HepG2 (cell line): ENCODE results near the gene PSMB8. TPM values are rescaled to one million over a fixed set of nuclear protein-coding genes. Genes with fewer than 3 reads are reported as not detected.

Experiments
- ARID2 ChIP-seq: sonication (generic); formaldehyde crosslinking; IDR thresholded peaks from 2 replicates; pipeline ENCODE4 v1.8.1; 2022; ENCODE audit warnings: mild to moderate bottlenecking, missing genetic modification reagents, borderline replicate concordance
- FIP1L1 ChIP-seq: fragments of 200-400 bp; formaldehyde crosslinking; IDR thresholded peaks from 2 replicates; pipeline ENCODE4 v1.6.1; 2018; ENCODE audit warnings: low read depth, mild to moderate bottlenecking, low read length, moderate library complexity, borderline replicate concordance; ENCODE audit not compliant: insufficient read depth
- GABPA ChIP-seq, 2 experiments: IDR thresholded peaks; 2 replicates each; pipeline ENCODE4 v1.6.1; 2011 to 2016; ENCODE audit warnings: low read depth in 2 of 2, low read length in 1 of 2, missing biosample characterization in 1 of 2, missing genetic modification characterization in 1 of 2
- MBD4 ChIP-seq: IDR thresholded peaks from 2 replicates; pipeline ENCODE4 v1.6.1; 2012; ENCODE audit warnings: low read length, inconsistent platforms, borderline replicate concordance
- NFE2L1 ChIP-seq: sonication (generic); formaldehyde crosslinking; IDR thresholded peaks from 2 replicates; pipeline ENCODE4 v1.4.0; 2020; ENCODE audit warnings: missing genetic modification reagents, mild to moderate bottlenecking, borderline replicate concordance
- NR2C2 ChIP-seq: sonication (generic); formaldehyde crosslinking; IDR thresholded peaks from 2 replicates; pipeline ENCODE4 v1.4.0; 2020; ENCODE audit warnings: missing genetic modification reagents, mild to moderate bottlenecking, moderate library complexity, borderline replicate concordance
- RBM22 ChIP-seq: fragments of 200-400 bp; formaldehyde crosslinking; optimal IDR thresholded peaks from 2 replicates; pipeline ENCODE3; 2017; ENCODE audit warnings: mild to moderate bottlenecking, low read length, moderate library complexity
- STAT5B ChIP-seq: sonication (generic); formaldehyde crosslinking; IDR thresholded peaks from 2 replicates; pipeline ENCODE4 v1.4.0; 2020; ENCODE audit warnings: missing genetic modification reagents
- U2AF2 ChIP-seq: fragments of 200-400 bp; formaldehyde crosslinking; IDR thresholded peaks from 2 replicates; pipeline ENCODE4 v1.6.1; 2017; ENCODE audit warnings: low read depth, mild to moderate bottlenecking, low read length
- ZNF225 ChIP-seq: sonication (generic); formaldehyde crosslinking; IDR thresholded peaks from 2 replicates; pipeline ENCODE4 v1.4.0; 2020; ENCODE audit warnings: mild to moderate bottlenecking, missing genetic modification reagents
- ZNF329 ChIP-seq: sonication (generic); formaldehyde crosslinking; IDR thresholded peaks from 2 replicates; pipeline ENCODE4 v1.9.0; 2021; ENCODE audit warnings: low read depth, mild to moderate bottlenecking, missing genetic modification reagents
- polyA plus RNA-seq, 8 experiments: library from polyadenylated mRNA; depleted of rRNA in 3 of 8; stranded (reverse) in 7 of 8; unstranded in 1 of 8; fragments of >200 nt; fragmentation: Illumina TruSeq in 4 of 8; extraction: Trizol in 4 of 8; gene quantifications; 2 replicates each; pipeline versions ENCODE4 v1.2.1 to v1.2.3, GENCODE V29; 2011 to 2016; ENCODE audit warnings: low read depth in 4 of 8, missing spikeins in 1 of 8, mixed read lengths in 1 of 8; ENCODE audit not compliant: insufficient read depth in 1 of 8
- total RNA-seq, 5 experiments: library from RNA; depleted of rRNA; stranded (reverse); fragments of >200 nt; fragmentation: Illumina TruSeq; extraction: Trizol; gene quantifications; 2 replicates each; pipeline ENCODE4 v1.2.3, GENCODE V29; 2016; ENCODE audit warnings: low read depth in 1 of 5
- TF ChIP-seq, protein P1 (sequence below): sonication (generic); formaldehyde crosslinking; IDR thresholded peaks from 2 replicates; pipeline ENCODE4 v1.5.1; 2020; ENCODE audit warnings: missing genetic modification reagents, mild to moderate bottlenecking, borderline replicate concordance
- TF ChIP-seq, protein P2 (sequence below): IDR thresholded peaks from 2 replicates; pipeline ENCODE4 v1.6.1; 2012; ENCODE audit warnings: inconsistent platforms
- TF ChIP-seq, protein P3 (sequence below): sonication (generic); formaldehyde crosslinking; IDR thresholded peaks from 2 replicates; pipeline ENCODE4 v1.4.0; 2020; ENCODE audit warnings: missing genetic modification reagents
- TF ChIP-seq, protein P4 (sequence below): sonication (generic); formaldehyde crosslinking; IDR thresholded peaks from 2 replicates; pipeline ENCODE4 v1.5.0; 2020; ENCODE audit warnings: missing genetic modification reagents, mild to moderate bottlenecking, borderline replicate concordance
- TF ChIP-seq, protein P5 (sequence below): sonication (generic); formaldehyde crosslinking; IDR thresholded peaks from 2 replicates; pipeline ENCODE4 v1.5.0; 2020; ENCODE audit warnings: missing genetic modification reagents
- TF ChIP-seq, protein P6 (sequence below): sonication (generic); formaldehyde crosslinking; IDR thresholded peaks from 2 replicates; pipeline ENCODE4 v1.4.0; 2020; ENCODE audit warnings: missing genetic modification reagents
- TF ChIP-seq, protein P7 (sequence below): sonication (generic); formaldehyde crosslinking; IDR thresholded peaks from 2 replicates; pipeline ENCODE4 v1.9.0; 2022; ENCODE audit warnings: missing genetic modification reagents, mild to moderate bottlenecking, borderline replicate concordance

Gene PSMB8
- total and polyA plus RNA-seq, 2 of the 13 experiments (the other 11 are each of a cell fraction or from before 2014, with no cell fraction given): 30.7 to 64.7 TPM

DNA sequence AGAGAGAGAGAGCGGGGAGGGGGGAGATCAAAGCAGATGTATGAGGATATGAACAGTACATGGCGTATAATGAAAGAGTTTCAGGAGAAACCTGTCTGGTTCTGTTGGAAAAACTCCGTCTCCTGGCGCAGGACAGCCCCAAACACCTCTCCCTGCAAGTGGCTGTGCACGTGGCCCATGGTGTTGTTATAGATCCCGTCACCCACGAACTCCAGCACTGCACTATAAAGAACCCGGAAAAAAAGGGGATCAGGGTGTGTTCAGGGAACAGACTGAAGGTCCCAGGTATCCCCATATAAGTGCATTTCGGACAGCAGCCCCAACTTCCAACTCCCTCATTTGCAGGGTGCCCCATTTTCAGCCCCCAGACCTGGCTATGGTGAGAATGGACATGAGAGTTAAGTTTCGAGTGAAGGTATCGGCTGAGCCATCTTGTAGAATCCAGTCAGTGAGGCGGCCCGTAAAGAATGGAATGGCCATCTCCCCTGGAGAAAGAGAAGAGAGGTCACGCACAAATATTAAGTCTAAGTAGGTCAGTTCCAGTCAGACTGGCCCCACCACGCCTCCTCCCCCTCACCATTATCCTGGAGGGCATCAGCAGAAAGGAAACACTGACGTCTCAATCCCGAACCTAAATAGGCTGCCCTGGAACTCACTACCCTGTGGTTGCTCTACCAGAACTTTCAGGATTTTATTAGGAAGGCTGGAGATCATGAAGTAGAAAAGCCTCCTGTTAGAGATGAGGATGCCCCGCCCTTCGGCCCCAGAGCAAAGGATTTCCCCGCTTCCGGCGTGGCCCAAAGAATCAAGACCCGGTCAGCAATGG lies 8.4 kb upstream of the PSMB8 start (continued):
- TF ChIP-seq, protein P1, sequence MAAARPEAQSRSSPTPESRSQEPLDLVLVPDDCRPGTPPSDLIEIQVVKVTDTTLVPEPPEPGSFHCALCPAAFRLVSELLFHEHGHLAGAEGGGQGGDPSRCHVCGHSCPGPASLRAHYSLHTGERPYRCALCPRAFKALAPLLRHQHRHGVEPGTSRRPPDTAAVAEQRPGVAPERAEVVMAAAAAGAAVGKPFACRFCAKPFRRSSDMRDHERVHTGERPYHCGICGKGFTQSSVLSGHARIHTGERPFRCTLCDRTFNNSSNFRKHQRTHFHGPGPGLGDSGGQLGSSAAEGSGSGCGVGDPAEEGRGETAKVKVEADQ (CRISPR knock-in tag): no peak
- TF ChIP-seq FIP1L1 (no peak), U2AF2 (no peak), NR2C2 (no peak), ARID2 (CRISPR knock-in tag) (no peak), GABPA (IDR thresholded peaks at IDR 0.05; ENCODE audit: low read depth, low read length) (peak; percentile 18; the same call in 1 of the 2 replicates), GABPA (CRISPR knock-in tag; IDR thresholded peaks at IDR 0.05; ENCODE audit: low read depth) (peak; percentile 66; the same call in 1 of the 2 replicates), RBM22 (no peak), NFE2L1 (CRISPR knock-in tag) (no peak), STAT5B (CRISPR knock-in tag) (no peak), ZNF225 (CRISPR knock-in tag) (no peak), MBD4 (no peak), ZNF329 (CRISPR knock-in tag) (no peak)
- TF ChIP-seq, protein P2, sequence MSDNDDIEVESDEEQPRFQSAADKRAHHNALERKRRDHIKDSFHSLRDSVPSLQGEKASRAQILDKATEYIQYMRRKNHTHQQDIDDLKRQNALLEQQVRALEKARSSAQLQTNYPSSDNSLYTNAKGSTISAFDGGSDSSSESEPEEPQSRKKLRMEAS: no peak
- TF ChIP-seq, protein P3, sequence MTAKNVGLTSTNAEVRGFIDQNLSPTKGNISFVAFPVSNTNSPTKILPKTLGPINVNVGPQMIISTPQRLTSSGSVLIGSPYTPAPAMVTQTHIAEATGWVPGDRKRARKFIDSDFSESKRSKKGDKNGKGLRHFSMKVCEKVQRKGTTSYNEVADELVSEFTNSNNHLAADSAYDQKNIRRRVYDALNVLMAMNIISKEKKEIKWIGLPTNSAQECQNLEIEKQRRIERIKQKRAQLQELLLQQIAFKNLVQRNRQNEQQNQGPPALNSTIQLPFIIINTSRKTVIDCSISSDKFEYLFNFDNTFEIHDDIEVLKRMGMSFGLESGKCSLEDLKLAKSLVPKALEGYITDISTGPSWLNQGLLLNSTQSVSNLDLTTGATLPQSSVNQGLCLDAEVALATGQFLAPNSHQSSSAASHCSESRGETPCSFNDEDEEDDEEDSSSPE: no peak
- TF ChIP-seq, protein P4, sequence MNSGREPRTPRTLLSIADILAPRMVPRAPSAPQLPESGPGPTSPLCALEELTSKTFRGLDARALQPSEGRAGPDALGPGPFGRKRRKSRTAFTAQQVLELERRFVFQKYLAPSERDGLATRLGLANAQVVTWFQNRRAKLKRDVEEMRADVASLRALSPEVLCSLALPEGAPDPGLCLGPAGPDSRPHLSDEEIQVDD (CRISPR knock-in tag): no peak
- TF ChIP-seq, protein P5, sequence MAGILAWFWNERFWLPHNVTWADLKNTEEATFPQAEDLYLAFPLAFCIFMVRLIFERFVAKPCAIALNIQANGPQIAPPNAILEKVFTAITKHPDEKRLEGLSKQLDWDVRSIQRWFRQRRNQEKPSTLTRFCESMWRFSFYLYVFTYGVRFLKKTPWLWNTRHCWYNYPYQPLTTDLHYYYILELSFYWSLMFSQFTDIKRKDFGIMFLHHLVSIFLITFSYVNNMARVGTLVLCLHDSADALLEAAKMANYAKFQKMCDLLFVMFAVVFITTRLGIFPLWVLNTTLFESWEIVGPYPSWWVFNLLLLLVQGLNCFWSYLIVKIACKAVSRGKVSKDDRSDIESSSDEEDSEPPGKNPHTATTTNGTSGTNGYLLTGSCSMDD: no peak
- TF ChIP-seq, protein P6, sequence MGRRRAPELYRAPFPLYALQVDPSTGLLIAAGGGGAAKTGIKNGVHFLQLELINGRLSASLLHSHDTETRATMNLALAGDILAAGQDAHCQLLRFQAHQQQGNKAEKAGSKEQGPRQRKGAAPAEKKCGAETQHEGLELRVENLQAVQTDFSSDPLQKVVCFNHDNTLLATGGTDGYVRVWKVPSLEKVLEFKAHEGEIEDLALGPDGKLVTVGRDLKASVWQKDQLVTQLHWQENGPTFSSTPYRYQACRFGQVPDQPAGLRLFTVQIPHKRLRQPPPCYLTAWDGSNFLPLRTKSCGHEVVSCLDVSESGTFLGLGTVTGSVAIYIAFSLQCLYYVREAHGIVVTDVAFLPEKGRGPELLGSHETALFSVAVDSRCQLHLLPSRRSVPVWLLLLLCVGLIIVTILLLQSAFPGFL (CRISPR knock-in tag): no peak
- TF ChIP-seq, protein P7, sequence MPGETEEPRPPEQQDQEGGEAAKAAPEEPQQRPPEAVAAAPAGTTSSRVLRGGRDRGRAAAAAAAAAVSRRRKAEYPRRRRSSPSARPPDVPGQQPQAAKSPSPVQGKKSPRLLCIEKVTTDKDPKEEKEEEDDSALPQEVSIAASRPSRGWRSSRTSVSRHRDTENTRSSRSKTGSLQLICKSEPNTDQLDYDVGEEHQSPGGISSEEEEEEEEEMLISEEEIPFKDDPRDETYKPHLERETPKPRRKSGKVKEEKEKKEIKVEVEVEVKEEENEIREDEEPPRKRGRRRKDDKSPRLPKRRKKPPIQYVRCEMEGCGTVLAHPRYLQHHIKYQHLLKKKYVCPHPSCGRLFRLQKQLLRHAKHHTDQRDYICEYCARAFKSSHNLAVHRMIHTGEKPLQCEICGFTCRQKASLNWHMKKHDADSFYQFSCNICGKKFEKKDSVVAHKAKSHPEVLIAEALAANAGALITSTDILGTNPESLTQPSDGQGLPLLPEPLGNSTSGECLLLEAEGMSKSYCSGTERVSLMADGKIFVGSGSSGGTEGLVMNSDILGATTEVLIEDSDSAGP (CRISPR knock-in tag): no peak
